Measurements from ENCODE around the gene PDE1C.

The PDE1C gene

DNA sequence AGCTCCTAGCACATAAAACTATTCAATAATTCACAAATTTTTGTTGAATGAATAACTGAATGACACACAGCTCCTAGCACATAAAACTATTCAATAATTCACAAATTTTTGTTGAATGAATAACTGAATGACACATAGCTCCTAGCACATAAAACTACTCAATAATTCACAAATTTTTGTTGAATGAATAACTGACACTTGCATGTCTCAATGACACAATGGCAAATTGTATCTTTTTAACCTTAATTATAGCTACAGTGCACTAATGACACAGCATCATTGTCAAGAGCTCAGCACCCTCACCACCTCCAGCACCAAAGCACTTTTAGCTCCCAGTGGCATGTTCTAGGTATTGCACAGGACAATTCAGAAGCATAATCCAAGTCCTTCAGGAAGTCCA, 131.6 kb downstream of the PDE1C start:
- DNase-seq (ENCODE audit: low read depth) = no peak

GRCh38 chr7:31937982-31938381, 132.2 kb downstream of the PDE1C start:
- DNase-seq (ENCODE audit: low read depth) = no peak

DNA sequence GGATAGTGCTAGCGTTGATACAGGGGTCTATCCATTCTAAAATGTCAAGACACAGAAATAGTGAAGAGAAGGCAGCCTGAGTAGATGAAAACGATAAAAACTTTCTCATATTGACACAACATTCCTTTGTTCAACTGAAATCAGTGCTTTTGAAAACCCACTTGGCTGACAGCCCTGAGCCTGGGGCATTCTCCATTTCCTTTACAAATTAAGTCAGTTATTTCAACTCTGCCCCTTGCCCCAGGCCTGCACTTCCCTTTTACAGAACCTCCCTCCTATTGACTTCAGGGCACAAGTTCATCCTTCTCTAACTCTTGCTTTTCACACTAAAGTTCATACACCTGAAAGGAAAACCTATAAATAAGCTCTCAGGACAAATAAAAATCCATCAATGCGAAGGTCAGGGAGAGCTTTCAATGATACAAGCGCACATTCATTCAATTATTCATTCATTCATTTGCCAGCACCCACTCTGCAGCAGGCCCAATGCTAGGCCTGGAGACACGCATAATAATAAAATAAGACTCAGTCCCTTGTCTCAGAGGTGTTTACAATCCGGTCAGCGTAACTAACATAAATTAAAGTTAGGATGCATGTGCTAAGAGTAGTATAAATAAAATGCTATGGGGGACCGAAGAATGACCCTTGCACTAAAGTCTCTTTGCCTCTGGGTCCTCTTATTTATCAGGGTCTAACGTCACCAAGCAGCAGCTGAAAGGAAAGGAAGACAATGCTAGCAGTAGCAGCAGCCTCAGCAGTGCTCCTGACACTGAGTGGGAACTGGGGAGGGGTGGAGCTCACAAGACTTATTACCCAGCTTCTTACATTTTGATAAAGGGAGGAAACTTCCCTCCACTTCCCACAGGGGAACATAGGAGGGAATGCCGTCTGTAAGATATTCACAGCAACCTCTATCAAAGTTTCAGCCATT, 134.8 kb downstream of the PDE1C start:
- DNase-seq (ENCODE audit: low read depth) = no peak

DNA sequence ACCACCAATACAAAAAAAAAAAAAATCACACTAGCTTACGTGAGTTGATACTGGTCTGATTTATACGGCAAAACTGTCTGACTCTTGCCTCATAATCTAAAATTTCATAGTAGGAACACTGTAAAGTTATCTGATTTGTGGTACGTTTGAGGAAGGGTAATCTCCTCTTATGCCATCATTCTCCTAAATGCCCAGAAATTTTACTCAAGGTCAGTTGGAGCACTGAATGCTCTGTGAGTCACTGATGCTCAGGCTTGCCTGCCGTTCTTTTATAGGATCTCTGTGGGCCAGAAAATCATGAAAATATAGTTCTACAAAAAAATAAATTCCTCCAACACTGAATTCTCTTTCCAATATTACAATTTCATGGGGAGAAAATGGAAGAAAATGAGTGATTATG, 135.7 kb downstream of the PDE1C start:
- no peak for DNase-seq (ENCODE audit: low read depth)

- DNase-seq (ENCODE audit: low read depth) = no peak
Observed at GRCh38 chr7:31933481-31933880, 136.7 kb downstream of the PDE1C start.

- DNase-seq (ENCODE audit: low read depth) = no peak
Observed at GRCh38 chr7:31926991-31927584, 143.1 kb downstream of the PDE1C start.

DNA sequence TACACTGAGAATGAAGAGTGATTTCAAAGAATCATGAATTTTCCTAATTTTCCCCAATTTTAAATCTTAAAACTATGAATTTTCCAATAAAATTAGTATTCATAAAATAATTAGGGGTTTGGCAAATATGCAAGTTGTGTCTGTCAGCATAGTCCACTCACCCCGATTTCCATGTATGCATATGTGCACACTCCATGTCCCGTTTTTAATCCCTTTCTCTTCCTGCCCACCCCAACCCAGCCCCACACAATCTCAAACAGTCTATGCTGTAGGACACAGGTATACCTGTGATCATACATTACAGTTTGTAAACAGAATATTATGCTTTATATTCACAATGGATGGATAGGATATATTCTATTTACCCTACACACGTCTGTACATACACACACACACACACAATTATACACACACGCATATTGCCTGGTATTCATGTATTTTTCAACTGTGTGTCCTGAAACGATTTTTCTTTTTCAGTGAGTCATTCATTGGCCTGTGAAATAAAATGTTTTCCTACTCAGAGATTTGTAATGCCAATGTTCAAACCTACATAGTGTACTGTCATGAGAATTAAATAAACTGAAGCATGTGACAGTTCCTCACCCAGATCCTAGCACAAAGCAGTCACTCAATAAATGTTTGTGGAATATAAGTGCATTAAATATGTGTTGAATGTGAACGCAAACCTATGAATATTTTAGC, 144.3 kb downstream of the PDE1C start:
- DNase-seq (ENCODE audit: low read depth) = no peak

DNA sequence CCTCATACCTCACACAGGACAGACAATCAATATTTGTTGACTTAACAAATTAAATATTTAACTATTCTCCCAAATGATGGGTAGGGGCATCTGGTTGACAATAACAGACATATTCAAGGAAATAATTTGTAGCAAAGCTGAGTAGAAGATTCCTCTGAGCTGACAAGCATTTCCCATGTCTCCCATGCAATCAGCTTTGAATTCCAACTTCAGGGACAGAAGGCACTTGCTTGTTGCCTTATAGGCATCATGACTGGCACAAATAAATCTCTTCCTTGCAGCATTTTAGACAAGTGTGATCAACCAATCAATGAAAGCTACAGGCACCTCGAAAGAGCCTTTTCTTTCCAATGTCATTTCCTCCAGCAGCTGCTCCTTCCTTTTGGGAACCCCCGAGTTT, 146.0 kb downstream of the PDE1C start:
- DNase-seq (ENCODE audit: low read depth) = no peak

DNA sequence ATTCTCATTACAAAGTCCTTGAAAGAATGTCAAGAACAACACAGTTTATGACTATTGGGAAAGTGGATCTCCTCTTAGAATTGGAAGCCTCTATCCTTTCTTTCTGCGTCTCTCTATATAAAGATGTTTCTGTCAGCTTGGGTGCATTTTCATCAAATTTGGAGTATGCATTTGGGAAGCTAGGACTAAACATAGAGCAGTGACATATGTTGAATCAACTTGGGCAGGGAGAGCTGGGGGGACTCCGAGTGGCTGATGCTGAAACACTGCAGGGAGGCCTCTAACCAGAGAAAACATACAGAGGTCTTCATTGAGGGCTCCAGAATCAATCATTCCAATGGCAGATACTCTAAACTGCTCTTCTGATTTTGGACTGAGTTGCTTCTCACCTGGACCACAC, 147.4 kb downstream of the PDE1C start:
- no peak for DNase-seq (ENCODE audit: low read depth)

- DNase-seq (ENCODE audit: low read depth) = no peak
Observed at GRCh38 chr7:31921047-31921446, 149.2 kb downstream of the PDE1C start.

DNA sequence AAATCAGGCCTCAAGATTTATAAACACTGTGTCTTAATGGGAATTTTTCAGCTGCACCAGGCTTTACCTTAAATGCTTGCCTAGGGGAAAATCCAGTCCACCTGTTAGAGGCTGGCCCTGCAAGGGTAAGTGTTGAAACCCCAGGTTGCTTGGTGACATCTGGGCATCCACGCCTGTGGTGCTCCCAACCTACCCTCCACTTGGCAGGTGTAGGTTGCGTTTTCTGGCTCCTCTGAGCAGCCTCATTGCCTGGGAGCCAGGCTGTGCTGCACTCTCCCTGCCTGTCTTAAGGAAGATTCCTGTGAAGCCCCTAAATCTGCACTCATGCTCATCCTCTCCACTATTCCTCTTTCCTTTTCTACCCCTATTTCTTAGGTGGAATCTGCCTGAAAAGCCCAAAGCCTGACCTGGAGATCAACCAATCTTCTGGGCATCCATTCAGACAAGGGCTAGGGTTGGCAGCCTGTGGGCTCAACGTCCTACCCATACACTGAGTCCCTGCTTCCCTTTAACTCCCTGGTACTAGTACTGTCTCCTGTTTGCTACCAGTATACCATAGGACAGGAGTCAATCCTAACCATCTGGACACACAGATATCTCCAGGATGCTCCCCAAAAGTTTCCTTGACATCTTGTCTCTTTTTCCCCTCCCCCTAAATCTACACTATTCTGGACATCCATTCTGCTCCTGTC, 150.4 kb downstream of the PDE1C start:
- no peak for DNase-seq (ENCODE audit: low read depth)

DNA sequence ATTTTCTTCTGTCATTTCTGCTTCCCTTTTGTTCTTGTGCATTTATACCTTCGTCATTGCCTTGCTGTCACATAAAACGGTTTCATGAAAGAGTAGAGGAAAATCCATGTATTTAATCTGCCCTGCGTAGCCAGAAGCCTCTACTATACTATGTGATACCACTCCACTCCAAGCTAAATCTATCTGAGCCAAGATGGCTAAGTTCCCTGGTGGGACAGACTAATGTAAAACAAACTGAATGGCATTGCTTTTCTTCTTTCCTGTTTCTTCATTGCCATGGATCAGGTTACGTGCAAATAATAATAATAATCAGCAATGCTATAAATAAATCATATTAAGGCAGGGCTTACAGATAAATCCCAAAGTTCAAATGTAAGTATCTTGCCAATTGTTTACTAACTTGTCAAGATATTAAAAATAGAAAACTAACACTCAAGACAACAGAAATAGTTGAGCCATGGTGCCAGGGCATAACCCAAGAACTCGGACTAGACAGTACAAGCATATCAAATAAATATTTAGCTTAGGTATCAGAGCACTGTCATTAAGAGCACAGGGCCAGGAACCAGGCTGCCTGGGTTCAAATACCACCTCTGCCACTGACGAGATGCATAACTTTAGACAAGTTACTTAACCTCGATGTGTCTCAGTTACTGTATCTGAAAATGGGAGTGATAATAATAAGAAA, 151.4 kb downstream of the PDE1C start:
- no peak for DNase-seq (ENCODE audit: low read depth)

- no peak for DNase-seq (ENCODE audit: low read depth)
Observed at GRCh38 chr7:31917256-31917655, 153.0 kb downstream of the PDE1C start.

- DNase-seq (ENCODE audit: low read depth) = no peak
Observed at GRCh38 chr7:31910191-31910590, 160.0 kb downstream of the PDE1C start.

DNA sequence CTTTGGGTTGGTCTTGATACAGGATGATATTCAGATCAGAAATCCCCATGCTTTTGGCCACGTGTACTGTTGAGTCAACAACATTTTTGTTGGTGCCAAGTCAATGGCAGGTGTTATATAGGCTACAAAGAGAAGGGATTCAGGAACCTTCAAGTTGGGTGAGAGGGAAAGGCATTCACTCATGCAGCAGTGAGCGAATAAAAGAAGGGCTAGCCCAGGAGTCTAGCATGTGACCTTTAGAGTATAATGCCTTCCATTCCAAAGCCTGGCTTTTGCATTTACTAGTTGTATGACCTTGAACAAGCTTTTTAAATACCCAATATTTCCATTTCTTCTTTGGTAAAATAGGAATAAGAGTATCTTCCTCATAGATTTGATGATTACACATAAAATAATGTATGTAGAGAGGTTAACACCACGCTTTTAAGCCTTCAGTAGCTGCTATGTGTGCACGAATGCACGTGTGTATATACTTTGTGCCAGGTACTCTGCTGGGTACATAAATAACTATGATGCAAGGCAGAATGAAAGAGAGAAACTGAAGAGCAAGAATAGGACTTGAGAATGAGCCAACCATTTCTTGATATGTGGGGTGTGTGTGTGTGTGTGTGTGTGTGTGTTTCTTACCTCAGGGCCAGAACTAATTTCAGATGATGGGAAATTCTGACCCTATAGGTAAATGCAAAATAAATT, 163.6 kb downstream of the PDE1C start:
- no peak for DNase-seq (ENCODE audit: low read depth)

GRCh38 chr7:31903962-31904361, 166.2 kb downstream of the PDE1C start:
- no peak for DNase-seq (ENCODE audit: low read depth)

- DNase-seq (ENCODE audit: low read depth) = no peak
Observed at GRCh38 chr7:31899356-31899927, 170.8 kb downstream of the PDE1C start.

GRCh38 chr7:31896925-31897324, 173.3 kb downstream of the PDE1C start:
- no peak for DNase-seq (ENCODE audit: low read depth)

GRCh38 chr7:31894308-31894707, 175.9 kb downstream of the PDE1C start:
- no peak for DNase-seq (ENCODE audit: low read depth)

DNA sequence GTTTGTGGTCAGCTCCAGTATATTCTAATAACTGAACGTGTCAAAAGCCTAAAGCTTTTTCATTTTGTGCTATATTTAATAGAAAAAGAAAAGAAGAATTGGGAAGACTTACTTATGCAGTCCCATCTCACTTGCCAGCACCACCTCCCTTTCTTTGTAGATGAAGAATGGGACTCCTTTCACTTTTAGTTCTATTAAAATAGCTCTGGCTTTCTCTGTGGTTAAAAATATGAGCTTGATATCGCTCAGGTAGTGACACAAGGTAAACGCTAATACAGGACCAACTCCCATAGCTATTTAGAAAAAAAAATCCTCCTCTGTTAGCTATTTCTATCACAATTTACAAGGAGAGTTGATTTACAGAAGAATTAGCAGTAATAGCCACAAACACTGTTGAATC, 176.8 kb downstream of the PDE1C start:
- DNase-seq (ENCODE audit: low read depth) = no peak

All from stimulated activated CD8-positive, alpha-beta memory T cell treated with anti-CD3 and anti-CD28 coated beads, Interleukin-7, amount 100 ng/mL, for 24 hours (primary cell).